Measurements from ENCODE around the gene CNGA3.

DNA sequence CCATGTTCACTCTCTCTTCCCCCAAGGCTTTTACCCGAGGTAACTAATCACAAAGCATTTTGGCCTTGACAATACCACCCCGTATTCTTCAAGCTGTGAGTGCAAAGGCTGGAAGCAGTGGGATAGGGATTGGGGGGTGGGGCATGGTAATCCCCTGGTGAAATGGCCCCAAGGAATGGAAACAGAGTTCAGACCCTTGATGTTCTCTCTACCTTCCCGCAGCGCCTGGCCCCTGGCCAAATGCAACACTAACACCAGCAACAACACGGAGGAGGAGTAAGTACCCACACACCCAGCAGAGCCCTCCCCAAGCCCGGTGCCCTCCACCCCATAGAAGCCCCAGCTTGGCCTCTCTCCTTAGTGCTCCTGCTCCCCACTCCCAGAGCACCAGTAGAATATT is 36.9 kb downstream of the CNGA3 start:
- TF ChIP-seq, protein P1, sequence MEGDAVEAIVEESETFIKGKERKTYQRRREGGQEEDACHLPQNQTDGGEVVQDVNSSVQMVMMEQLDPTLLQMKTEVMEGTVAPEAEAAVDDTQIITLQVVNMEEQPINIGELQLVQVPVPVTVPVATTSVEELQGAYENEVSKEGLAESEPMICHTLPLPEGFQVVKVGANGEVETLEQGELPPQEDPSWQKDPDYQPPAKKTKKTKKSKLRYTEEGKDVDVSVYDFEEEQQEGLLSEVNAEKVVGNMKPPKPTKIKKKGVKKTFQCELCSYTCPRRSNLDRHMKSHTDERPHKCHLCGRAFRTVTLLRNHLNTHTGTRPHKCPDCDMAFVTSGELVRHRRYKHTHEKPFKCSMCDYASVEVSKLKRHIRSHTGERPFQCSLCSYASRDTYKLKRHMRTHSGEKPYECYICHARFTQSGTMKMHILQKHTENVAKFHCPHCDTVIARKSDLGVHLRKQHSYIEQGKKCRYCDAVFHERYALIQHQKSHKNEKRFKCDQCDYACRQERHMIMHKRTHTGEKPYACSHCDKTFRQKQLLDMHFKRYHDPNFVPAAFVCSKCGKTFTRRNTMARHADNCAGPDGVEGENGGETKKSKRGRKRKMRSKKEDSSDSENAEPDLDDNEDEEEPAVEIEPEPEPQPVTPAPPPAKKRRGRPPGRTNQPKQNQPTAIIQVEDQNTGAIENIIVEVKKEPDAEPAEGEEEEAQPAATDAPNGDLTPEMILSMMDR (IDR thresholded peaks at IDR 0.05), result no peak
- TF ChIP-seq POLR2AphosphoS5 (IDR thresholded peaks at IDR 0.05) (no peak), POLR2A (IDR thresholded peaks at IDR 0.05) (no peak), EP300 (IDR thresholded peaks at IDR 0.05) (no peak)

All from sigmoid colon (tissue), 4 donors.